B cell (primary cell): Measurements from ENCODE around the gene TSPOAP1. TPM values are rescaled to one million over a fixed set of nuclear protein-coding genes. Genes with fewer than 3 reads are reported as not detected.

Experiments
- ATAC-seq: fragments of 200-7000 bp; cut with Tn5 transposase; one replicate; pipeline ENCODE4 v1.10.0; 2021; ENCODE audit warnings: low read depth, mild to moderate bottlenecking, moderate number of reproducible peaks, moderate library complexity
- CTCF ChIA-PET: fragments of 350-600 bp; sonication (Branson Sonifier 250); formaldehyde crosslinking; loops from one replicate; lab custom pipeline; 2021; ENCODE audit warnings: antibody characterized with exemption, inconsistent platforms; lab: Charles Lee
- POLR2A ChIA-PET: fragments of 350-600 bp; sonication (Branson Sonifier 250); formaldehyde crosslinking; loops from one replicate; lab custom pipeline; 2021; ENCODE audit warnings: antibody characterized with exemption; lab: Charles Lee
- DNase-seq: peaks from one replicate; pipeline ENCODE4 v3.0.0; 2013
- H2AFZ ChIP-seq: 2 replicates; pipeline ENCODE4 v1.6.1; 2012; ENCODE audit warnings: mild to moderate bottlenecking, low read depth, low read length; ENCODE audit not compliant: insufficient read depth, poor library complexity, severe bottlenecking
- H3K27ac ChIP-seq, 2 donors: 1 replicate in 1 of 2; 2 replicates in 1 of 2; pipeline ENCODE4 v1.5.1; 2012 to 2013; ENCODE audit warnings: low read length in 2 of 2, mild to moderate bottlenecking in 2 of 2, moderate library complexity in 1 of 2
- H3K27me3 ChIP-seq, 4 experiments: fragments of 200-600 bp in 1 of 4; sonication (generic) in 1 of 4; replicated peaks in 1 of 4; 1 replicate in 2 of 4; 2 replicates in 2 of 4; pipeline versions ENCODE4 v1.6.1 to v1.7.0; 2013 to 2016; ENCODE audit warnings: low read length in 3 of 4, mild to moderate bottlenecking in 2 of 4, mixed read lengths in 1 of 4, moderate library complexity in 1 of 4; ENCODE audit not compliant: insufficient read depth in 4 of 4, control insufficient read depth in 3 of 4; ENCODE audit errors: control extremely low read depth in 1 of 4
- H3K36me3 ChIP-seq, 2 experiments: replicated peaks in 1 of 2; 1 replicate in 1 of 2; 2 replicates in 1 of 2; pipeline versions ENCODE4 v1.6.1 to v1.7.1; 2013; ENCODE audit warnings: low read length in 1 of 2; ENCODE audit not compliant: insufficient read depth in 2 of 2, control insufficient read depth in 1 of 2; ENCODE audit errors: control extremely low read depth in 1 of 2, extremely low read depth in 1 of 2
- H3K4me1 ChIP-seq, 2 donors: fragments of 200-600 bp in 1 of 2; sonication (generic) in 1 of 2; 1 replicate in 1 of 2; 2 replicates in 1 of 2; pipeline versions ENCODE4 v1.5.1 to v1.6.1; 2013 to 2017; ENCODE audit warnings: low read length in 2 of 2; ENCODE audit not compliant: control insufficient read depth in 2 of 2, insufficient read depth in 2 of 2
- H3K4me2 ChIP-seq: replicated peaks from 2 replicates; pipeline ENCODE3; 2012; ENCODE audit warnings: mild to moderate bottlenecking, low read depth, low read length; ENCODE audit not compliant: poor library complexity, severe bottlenecking
- H3K4me3 ChIP-seq, 5 experiments: fragments of 200-600 bp in 1 of 5; sonication (generic) in 1 of 5; 1 replicate in 3 of 5; 2 replicates in 2 of 5; pipeline versions ENCODE4 v1.5.1 to v1.7.0; 2011 to 2016; ENCODE audit warnings: low read length in 4 of 5, mild to moderate bottlenecking in 4 of 5, low read depth in 2 of 5, control low read depth in 1 of 5, moderate library complexity in 1 of 5; ENCODE audit not compliant: insufficient read depth in 1 of 5; ENCODE audit errors: control extremely low read depth in 1 of 5, extremely low read depth in 1 of 5
- H3K79me2 ChIP-seq: fragments of 200-600 bp; sonication (generic); one replicate; pipeline ENCODE4 v1.6.0; 2016; ENCODE audit warnings: low read length; ENCODE audit not compliant: control insufficient read depth, insufficient read depth
- H3K9ac ChIP-seq: fragments of 200-600 bp; sonication (generic); 2 replicates; pipeline ENCODE4 v1.6.1; 2017; ENCODE audit warnings: mild to moderate bottlenecking, low read length, moderate library complexity
- H3K9me3 ChIP-seq, 3 donors: one replicate each; pipeline versions ENCODE4 v1.6.1 to v1.7.1; 2013; ENCODE audit warnings: low read length in 2 of 3; ENCODE audit not compliant: control insufficient read depth in 2 of 3, insufficient read depth in 1 of 3; ENCODE audit errors: control extremely low read depth in 1 of 3
- H4K20me1 ChIP-seq: 2 replicates; pipeline ENCODE4 v1.6.0; 2012; ENCODE audit warnings: mild to moderate bottlenecking, low read length; ENCODE audit not compliant: insufficient read depth, control insufficient read depth, poor library complexity, severe bottlenecking
- H3K27ac Mint-ChIP-seq: one replicate; pipeline ENCODE4 v1.8.0; 2021; ENCODE audit warnings: mixed read lengths
- H3K27me3 Mint-ChIP-seq: one replicate; pipeline ENCODE4 v1.8.0; 2021; ENCODE audit warnings: mixed read lengths
- H3K4me1 Mint-ChIP-seq: one replicate; pipeline ENCODE4 v1.8.0; 2021; ENCODE audit warnings: mixed read lengths
- H3K4me3 Mint-ChIP-seq: one replicate; pipeline ENCODE4 v1.8.0; 2021; ENCODE audit warnings: mixed read lengths
- H3K9me3 Mint-ChIP-seq: one replicate; pipeline ENCODE4 v1.8.0; 2022; ENCODE audit warnings: mixed read lengths; ENCODE audit not compliant: insufficient read depth
- EZH2 ChIP-seq: IDR thresholded peaks from 2 replicates; pipeline ENCODE4 v1.6.1; 2012; ENCODE audit warnings: borderline replicate concordance, low read depth, mild to moderate bottlenecking, moderate library complexity, low read length; ENCODE audit not compliant: insufficient read depth, poor library complexity, severe bottlenecking
- WGBS: methylation state at CpG from one replicate; pipeline ENCODE4 v1.1.5; 2013; ENCODE audit warnings: missing lambda C conversion rate; ENCODE audit not compliant: insufficient coverage; 5-methylcytosine and 5-hydroxymethylcytosine counted together
- intact Hi-C: fragments of 100-400 bp; cut with micrococcal nuclease; formaldehyde crosslinking; loops from one replicate; pipeline ENCODE4 v1.10.0; 2022
- polyA plus RNA-seq: library from polyadenylated mRNA; depleted of rRNA; stranded (reverse); fragments of >200 nt; gene quantifications from 2 replicates; pipeline ENCODE4 v1.2.3, GENCODE V29; 2012
- total RNA-seq, 2 donors: library from RNA; stranded (reverse); fragments of 120-200 nt in 1 of 2; gene quantifications; 1 replicate in 1 of 2; 2 replicates in 1 of 2; pipeline versions ENCODE4 v1.2.3 to v1.2.4, GENCODE V29; 2013 to 2022
- TF ChIP-seq, protein P1 (sequence below): fragments of 200-600 bp; IDR thresholded peaks from one replicate; pipeline ENCODE4 v1.8.0; 2022; ENCODE audit warnings: antibody characterized with exemption, mild to moderate bottlenecking

Gene TSPOAP1
- total and polyA plus RNA-seq, 2 donors (not counting 1 experiment from before 2014, with no cell fraction given), result 10.8 to 30.7 TPM

DNA sequence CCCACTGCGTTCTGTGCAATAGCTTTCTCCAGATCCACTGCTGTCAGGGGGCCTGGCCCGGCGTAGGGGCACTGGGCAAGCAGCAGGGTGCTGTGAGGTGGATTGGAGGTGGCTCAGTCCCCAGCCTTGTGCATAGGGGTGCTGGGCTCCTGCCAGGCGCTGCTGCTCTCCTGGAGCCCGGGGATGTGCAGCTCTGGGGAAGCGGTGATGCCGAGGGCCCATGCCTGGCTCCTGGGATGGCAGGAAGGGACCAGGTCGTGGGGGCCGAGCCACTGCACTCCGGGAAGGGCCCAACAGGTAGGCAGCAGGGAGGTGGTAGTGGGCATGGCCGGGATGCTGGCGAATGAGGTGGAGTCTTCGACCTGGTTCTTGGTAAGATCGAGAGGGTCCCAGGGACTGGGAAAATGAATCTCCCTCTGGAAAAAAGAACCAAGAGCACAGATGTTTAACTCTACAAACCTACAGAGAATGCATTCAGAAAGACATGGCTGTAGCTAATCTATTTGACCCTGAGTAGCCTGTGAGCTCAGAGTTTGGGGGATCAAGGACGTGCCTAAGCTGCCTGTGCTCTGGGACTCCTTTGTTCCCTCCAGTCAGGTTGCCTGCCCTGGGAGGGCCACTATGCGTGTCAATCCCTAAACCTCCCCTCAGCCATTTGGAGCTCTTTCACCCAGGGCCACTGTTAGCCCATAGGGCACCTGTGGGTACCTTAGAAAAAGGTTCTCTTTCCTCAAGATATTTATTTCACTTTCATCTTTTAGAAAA, 30.0 kb upstream of the TSPOAP1 start:
- Histone ChIP-seq H3K9ac (no peak overlapping the region), H3K4me2 (no peak overlapping the region), H3K27ac (no peak overlapping the region), H3K4me3 (no peak overlapping the region), H3K36me3 (peaks cover 0 to 3% of the 10 kb centered on the region in 2 experiments), H4K20me1 (no peaks in the 10 kb centered on the region), H3K9me3 (no peaks in the 10 kb centered on the region), H2AFZ (no peak overlapping the region), H3K4me1 (peaks cover 0 to 4% of the 10 kb centered on the region in 2 donors), H3K27me3 (no peaks in the 10 kb centered on the region), H3K79me2 (peaks cover 7% of the 10 kb centered on the region)
- no peak for TF ChIP-seq EZH2
- TF ChIP-seq, protein P1, sequence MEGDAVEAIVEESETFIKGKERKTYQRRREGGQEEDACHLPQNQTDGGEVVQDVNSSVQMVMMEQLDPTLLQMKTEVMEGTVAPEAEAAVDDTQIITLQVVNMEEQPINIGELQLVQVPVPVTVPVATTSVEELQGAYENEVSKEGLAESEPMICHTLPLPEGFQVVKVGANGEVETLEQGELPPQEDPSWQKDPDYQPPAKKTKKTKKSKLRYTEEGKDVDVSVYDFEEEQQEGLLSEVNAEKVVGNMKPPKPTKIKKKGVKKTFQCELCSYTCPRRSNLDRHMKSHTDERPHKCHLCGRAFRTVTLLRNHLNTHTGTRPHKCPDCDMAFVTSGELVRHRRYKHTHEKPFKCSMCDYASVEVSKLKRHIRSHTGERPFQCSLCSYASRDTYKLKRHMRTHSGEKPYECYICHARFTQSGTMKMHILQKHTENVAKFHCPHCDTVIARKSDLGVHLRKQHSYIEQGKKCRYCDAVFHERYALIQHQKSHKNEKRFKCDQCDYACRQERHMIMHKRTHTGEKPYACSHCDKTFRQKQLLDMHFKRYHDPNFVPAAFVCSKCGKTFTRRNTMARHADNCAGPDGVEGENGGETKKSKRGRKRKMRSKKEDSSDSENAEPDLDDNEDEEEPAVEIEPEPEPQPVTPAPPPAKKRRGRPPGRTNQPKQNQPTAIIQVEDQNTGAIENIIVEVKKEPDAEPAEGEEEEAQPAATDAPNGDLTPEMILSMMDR, result no peak
- POLR2A ChIA-PET, result interaction anchor here (1.0 kb wide), 1 partner anchor 12 kb away, joined by 4 read pairs; no protein-coding TSS in a partner anchor
- WGBS, result 95% methylated on average over 14 of the region's 16 CpGs
- intact Hi-C loops, result no loop called here
- ATAC-seq (no peak), DNase-seq (no peak)
- Mint-ChIP-seq H3K9me3 (no peaks in the 10 kb centered on the region), H3K27ac (no peak overlapping the region), H3K4me1 (peaks cover 5% of the 10 kb centered on the region), H3K4me3 (no peak overlapping the region), H3K27me3 (no peaks in the 10 kb centered on the region)
- CTCF ChIA-PET, result interaction anchor here (1.4 to 1.9 kb wide), 3 partner anchors 14 to 58 kb away, joined by 3 to 8 read pairs (median 7); partner anchors contain the start of gene RNF43
